Fibroblast of skin of right quadriceps (primary cell): ENCODE data around the gene FAM43A.

ENCODE experiments used
- DNase-seq: peaks from one replicate; pipeline ENCODE4 v3.0.0-alpha.2; 2013

FAM43A gene

GRCh38 chr3:194676471-194676870, 9.2 kb upstream of the FAM43A start:
- DNase-seq = no peak

GRCh38 chr3:194680888-194681615, 4.6 kb upstream of the FAM43A start:
- no peak for DNase-seq

GRCh38 chr3:194682189-194682693, 3.4 kb upstream of the FAM43A start:
- no peak for DNase-seq

GRCh38 chr3:194682694-194683310, 2.9 kb upstream of the FAM43A start:
- DNase-seq = peak; percentile 80

- DNase-seq = peak; percentile 6
These were observed 2.3 kb upstream of the FAM43A start for GRCh38 chr3:194683380-194683779.

GRCh38 chr3:194685065-194685717, 492 bp upstream of the FAM43A start:
- no peak for DNase-seq

- DNase-seq = no peak
These were observed 732 bp downstream of the FAM43A start for GRCh38 chr3:194686414-194686815.

- peak; percentile 44 for DNase-seq
These were observed 1.3 kb downstream of the FAM43A start for GRCh38 chr3:194686816-194687637.

- DNase-seq = peak; percentile 64
These were observed 2.0 kb downstream of the FAM43A start for GRCh38 chr3:194687638-194688199.

GRCh38 chr3:194688200-194688740, 2.6 kb downstream of the FAM43A start:
- peak; percentile 52 for DNase-seq

GRCh38 chr3:194688946-194689345, 3.3 kb downstream of the FAM43A start:
- DNase-seq = no peak

- DNase-seq = peak; percentile 75
These were observed 3.8 kb downstream of the FAM43A start for GRCh38 chr3:194689493-194689944.

- peak; percentile 63 for DNase-seq
These were observed 5.1 kb downstream of the FAM43A start for GRCh38 chr3:194690501-194691372.

- DNase-seq = no peak
These were observed 6.0 kb downstream of the FAM43A start for GRCh38 chr3:194691481-194692283.

GRCh38 chr3:194696702-194697101, 11.0 kb downstream of the FAM43A start:
- DNase-seq = no peak

- DNase-seq = no peak
These were observed 16.9 kb downstream of the FAM43A start for GRCh38 chr3:194702545-194702944.

GRCh38 chr3:194705227-194705626, 19.5 kb downstream of the FAM43A start:
- no peak for DNase-seq

- DNase-seq = no peak
These were observed 20.1 kb downstream of the FAM43A start for GRCh38 chr3:194705761-194706160.

GRCh38 chr3:194707147-194707540, 21.5 kb downstream of the FAM43A start:
- no peak for DNase-seq

GRCh38 chr3:194711286-194711685, 25.6 kb downstream of the FAM43A start:
- DNase-seq = no peak
